Mucosa of descending colon (tissue), 3 donors: ENCODE results near the gene APCDD1L. TPM values are rescaled to one million over a fixed set of nuclear protein-coding genes. Genes with fewer than 3 reads are reported as not detected.

Experiments used
- ATAC-seq: fragments of 200-7000 bp; cut with Tn5 transposase; one replicate; pipeline ENCODE4 v1.9.1; 2020; ENCODE audit warnings: mild to moderate bottlenecking, moderate library complexity
- DNase-seq, 3 donors: peaks; one replicate each; pipeline ENCODE4 v3.0.0-alpha.2; 2020
- H3K36me3 ChIP-seq: fragments of 200-600 bp; one replicate; pipeline ENCODE4 v1.8.0; 2021; ENCODE audit warnings: low read depth, mild to moderate bottlenecking
- H3K4me1 ChIP-seq: fragments of 200-600 bp; one replicate; pipeline ENCODE4 v1.8.0; 2021; ENCODE audit warnings: low read depth, mild to moderate bottlenecking
- H3K4me3 ChIP-seq: fragments of 200-600 bp; one replicate; pipeline ENCODE4 v1.8.0; 2021; ENCODE audit warnings: mild to moderate bottlenecking
- H3K9me3 ChIP-seq: fragments of 200-600 bp; one replicate; pipeline ENCODE4 v1.8.0; 2021; ENCODE audit warnings: mild to moderate bottlenecking
- CTCF ChIP-seq: fragments of 200-600 bp; IDR thresholded peaks from one replicate; pipeline ENCODE4 v1.8.0; 2022; ENCODE audit warnings: antibody characterized with exemption, mild to moderate bottlenecking
- intact Hi-C, 2 donors: fragments of 100-400 bp; cut with DNase I in 1 of 2; cut with micrococcal nuclease in 1 of 2; formaldehyde crosslinking; loops; one replicate each; pipeline versions ENCODE4 v1.11.0 to v1.11.1; 2022; cut with DNase I, micrococcal nuclease
- long read RNA-seq, 2 donors: library from polyadenylated mRNA; unstranded; transcript quantifications; one replicate each; pipeline ENCODE4 v2.0.0, GENCODE V29; 2019 to 2021
- total RNA-seq, 3 donors: library from RNA; stranded (reverse); fragmentation: NEBNext Ultra II Directional in 2 of 3; extraction: Animal tissue kit (Norgen Biotek cat#: 25700) in 2 of 3; gene quantifications; one replicate each; pipeline versions ENCODE4 v1.2.1 to v1.2.4, GENCODE V29; 2021 to 2023
- donor health status: DM: no; HTN: no; CAD: no; lungs with moderate emphysema.
- donor health status: DM: no; HTN: no; CAD: no.
- donor health status: DM: no; HTN: yes; CAD: no.

The APCDD1L gene
- under 1 TPM; 0.23 to 0.57 (median 0.29) TPM for total RNA-seq
- long read RNA-seq, donor 1, partial matches to known transcripts: 0 of 1 reads
- long read RNA-seq, donor 1, other reads (novel, unspliced or antisense): 1 of 1 reads
- long read RNA-seq, donor 2: 0 reads

- Histone ChIP-seq H3K36me3 (no peaks in the 10 kb centered on the region), H3K4me3 (no peak within 1 kb of the TSS), H3K4me1 (no peaks in the 10 kb centered on the region), H3K9me3 (no peaks in the 10 kb centered on the region)
- ATAC-seq (no peak), DNase-seq (peak in 1 of 3 donors; percentile 3)
- no peak for TF ChIP-seq CTCF
- intact Hi-C loops: no loop called here
These were observed at the start of gene APCDD1L for GRCh38 chr20:58515233-58516212. Gene APCDD1L (minus strand): TSS chr20:58515399. CDS start chr20:58514707, 692 bp downstream.

- H3K4me1 ChIP-seq: no peaks in the 10 kb centered on the region
- no peaks in the 10 kb centered on the region for H3K36me3 ChIP-seq
- ATAC-seq (no peak), DNase-seq (no peak)
- intact Hi-C loops: no loop called here
- H3K9me3 ChIP-seq: no peaks in the 10 kb centered on the region
- H3K4me3 ChIP-seq: no peak overlapping the region
- no peak for TF ChIP-seq CTCF
These were observed 44.1 kb upstream of the APCDD1L start for GRCh38 chr20:58559368-58559729.

- H3K4me3 ChIP-seq: no peak overlapping the region
- intact Hi-C loops: no loop called here
- DNase-seq (no peak), ATAC-seq (no peak)
- no peaks in the 10 kb centered on the region for H3K4me1 ChIP-seq
- no peaks in the 10 kb centered on the region for H3K9me3 ChIP-seq
- H3K36me3 ChIP-seq: no peaks in the 10 kb centered on the region
- no peak for TF ChIP-seq CTCF
These were observed 43.5 kb upstream of the APCDD1L start for GRCh38 chr20:58558486-58559367.

- no peaks in the 10 kb centered on the region for H3K4me1 ChIP-seq
These were observed 42.6 kb upstream of the APCDD1L start for GRCh38 chr20:58557733-58558342.

More at GRCh38 chr20:58557733-58558342, 42.6 kb upstream of the APCDD1L start:
- TF ChIP-seq CTCF: no peak
- no peaks in the 10 kb centered on the region for H3K9me3 ChIP-seq
- DNase-seq: no peak
- H3K36me3 ChIP-seq: no peaks in the 10 kb centered on the region
- intact Hi-C loops: no loop called here
- no peak overlapping the region for H3K4me3 ChIP-seq
- no peak for ATAC-seq
